Measurements from ENCODE around the gene NTM. TPM values are rescaled to one million over a fixed set of nuclear protein-coding genes. Genes with fewer than 3 reads are reported as not detected.

The NTM gene
- total RNA-seq, 1 experiment from 2014 or later: 9.9 TPM

- Mint-ChIP-seq H3K4me1 (no peaks in the 10 kb centered on the region), H3K36me3 (ENCODE audit: insufficient read depth in 1 of 3, low read depth in 3 of 3) (no peaks in the 10 kb centered on the region), H3K4me3 (no peak overlapping the region), H3K27me3 (ENCODE audit: low read depth) (peaks cover 2% of the 10 kb centered on the region; the same call in 1 of the 2 replicates), H3K9me3 (peaks cover 2 to 7% of the 10 kb centered on the region in 2 experiments; a peak in 3 of 5 replicates), H3K27ac (no peak overlapping the region)
- H3K23me2 ChIP-seq (ENCODE audit: insufficient read length, low read depth, low read length, poor library complexity, severe bottlenecking): no peaks in the 10 kb centered on the region
- WGBS (ENCODE audit: extremely low coverage, insufficient read length, low lambda C conversion rate): no CpG with 5 or more reads among the region's 2 CpGs
- no peak overlapping the region for H3K23ac ChIP-seq (ENCODE audit: insufficient read length, low read depth, low read length)
- H3K79me1 ChIP-seq (ENCODE audit: insufficient read depth, low read depth, low read length, poor library complexity, severe bottlenecking): no peaks in the 10 kb centered on the region
- H3K27me3 ChIP-seq (ENCODE audit: insufficient read depth, low read length): no peaks in the 10 kb centered on the region
- H4K20me1 ChIP-seq (ENCODE audit: control insufficient read depth, insufficient read depth, insufficient read length): no peaks in the 10 kb centered on the region
- H3K14ac ChIP-seq (ENCODE audit: insufficient read depth, low read length): no peak overlapping the region
- H4K91ac ChIP-seq (ENCODE audit: insufficient read length, low read depth, low read length): no peak overlapping the region
- no peak overlapping the region for H2BK12ac ChIP-seq (ENCODE audit: insufficient read length, low read depth, low read length)
- no peak overlapping the region for H2AK5ac ChIP-seq (ENCODE audit: insufficient read length, low read length)
- no peak overlapping the region for H2AFZ ChIP-seq (ENCODE audit: low read length)
- no peak for TF ChIP-seq CTCF (conservative IDR thresholded peaks at IDR 0.05)
- H3K27ac ChIP-seq (ENCODE audit: insufficient read length, low read depth, low read length): no peak overlapping the region
- H3K56ac ChIP-seq (ENCODE audit: insufficient read length, low read depth, low read length): no peak overlapping the region
- H2BK120ac ChIP-seq (ENCODE audit: low read depth, low read length, poor library complexity, severe bottlenecking): no peak overlapping the region
- no peak overlapping the region for H2BK15ac ChIP-seq (ENCODE audit: low read depth, low read length)
- no peak for DNase-seq
- H2BK20ac ChIP-seq (ENCODE audit: low read depth, low read length, poor library complexity, severe bottlenecking): no peak overlapping the region
- H3K4me1 ChIP-seq (ENCODE audit: insufficient read depth, low read length): no peaks in the 10 kb centered on the region
- H3K9me3 ChIP-seq (ENCODE audit: control insufficient read depth, low read depth, low read length): no peaks in the 10 kb centered on the region
- no peak overlapping the region for H3K4ac ChIP-seq (ENCODE audit: low read depth, low read length)
- no peak overlapping the region for H4K5ac ChIP-seq (ENCODE audit: insufficient read length, low read depth, low read length)
- H4K8ac ChIP-seq (replicated peaks; ENCODE audit: insufficient read length, low read depth, low read length): no peak overlapping the region
- no peak overlapping the region for H3K9ac ChIP-seq (ENCODE audit: extremely low read depth, insufficient read length, low read length)
- H3T11ph ChIP-seq (ENCODE audit: low read length): no peak overlapping the region
- H2BK5ac ChIP-seq (ENCODE audit: insufficient read length, low read length): no peak overlapping the region
- H3K18ac ChIP-seq (ENCODE audit: insufficient read length, low read depth, low read length): no peak overlapping the region
- H3K79me2 ChIP-seq (ENCODE audit: insufficient read depth, low read length): no peaks in the 10 kb centered on the region
- H3K4me2 ChIP-seq (ENCODE audit: insufficient read depth, insufficient read length, low read length): no peak overlapping the region
These were observed 347.2 kb downstream of the NTM start for GRCh38 chr11:131717616-131718015.
